Adrenal gland (tissue), 5 donors: Measurements from ENCODE around the gene SAFB.

Source experiments
- POLR2A ChIP-seq, 2 donors: fragments of 450-650 bp; IDR thresholded peaks; one replicate each; pipeline ENCODE4 v1.6.1; 2017; ENCODE audit warnings: antibody characterized with exemption in 2 of 2, mild to moderate bottlenecking in 2 of 2, moderate library complexity in 1 of 2
- TF ChIP-seq, protein P1 (sequence below), 6 experiments: fragments of 450-650 bp in 4 of 6; fragments of 200-600 bp in 2 of 6; sonication (generic) in 1 of 6; IDR thresholded peaks; 1 replicate in 5 of 6; 2 replicates in 1 of 6; pipeline versions ENCODE4 v1.5.1 to v1.8.0; 2016 to 2021; ENCODE audit warnings: antibody characterized with exemption in 6 of 6, mild to moderate bottlenecking in 2 of 6, moderate library complexity in 1 of 6
- donor health status: DM: no; HTN: no; CAD: no.

- TF ChIP-seq, protein P1, sequence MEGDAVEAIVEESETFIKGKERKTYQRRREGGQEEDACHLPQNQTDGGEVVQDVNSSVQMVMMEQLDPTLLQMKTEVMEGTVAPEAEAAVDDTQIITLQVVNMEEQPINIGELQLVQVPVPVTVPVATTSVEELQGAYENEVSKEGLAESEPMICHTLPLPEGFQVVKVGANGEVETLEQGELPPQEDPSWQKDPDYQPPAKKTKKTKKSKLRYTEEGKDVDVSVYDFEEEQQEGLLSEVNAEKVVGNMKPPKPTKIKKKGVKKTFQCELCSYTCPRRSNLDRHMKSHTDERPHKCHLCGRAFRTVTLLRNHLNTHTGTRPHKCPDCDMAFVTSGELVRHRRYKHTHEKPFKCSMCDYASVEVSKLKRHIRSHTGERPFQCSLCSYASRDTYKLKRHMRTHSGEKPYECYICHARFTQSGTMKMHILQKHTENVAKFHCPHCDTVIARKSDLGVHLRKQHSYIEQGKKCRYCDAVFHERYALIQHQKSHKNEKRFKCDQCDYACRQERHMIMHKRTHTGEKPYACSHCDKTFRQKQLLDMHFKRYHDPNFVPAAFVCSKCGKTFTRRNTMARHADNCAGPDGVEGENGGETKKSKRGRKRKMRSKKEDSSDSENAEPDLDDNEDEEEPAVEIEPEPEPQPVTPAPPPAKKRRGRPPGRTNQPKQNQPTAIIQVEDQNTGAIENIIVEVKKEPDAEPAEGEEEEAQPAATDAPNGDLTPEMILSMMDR (IDR thresholded peaks at IDR 0.05): no peak
- no peak for TF ChIP-seq POLR2A (IDR thresholded peaks at IDR 0.05)
Observed at GRCh38 chr19:5714816-5715215, 91.9 kb downstream of the SAFB start.
